Parathyroid adenoma (tissue), 2 donors: ENCODE measurements around the gene RBPMS2.

Source experiments
- H2AFZ ChIP-seq: fragments of 300-600 bp; sonication (generic); one replicate; pipeline ENCODE4 v1.7.0; 2017; ENCODE audit warnings: antibody characterized with exemption, mild to moderate bottlenecking
- H3K27ac ChIP-seq: fragments of 300-600 bp; sonication (generic); one replicate; pipeline ENCODE4 v1.7.0; 2017
- H3K27me3 ChIP-seq: fragments of 300-600 bp; sonication (generic); one replicate; pipeline ENCODE4 v1.7.0; 2017; ENCODE audit warnings: low read length; ENCODE audit not compliant: control insufficient read depth, insufficient read depth
- H3K36me3 ChIP-seq: fragments of 300-600 bp; sonication (generic); one replicate; pipeline ENCODE4 v1.7.0; 2017; ENCODE audit warnings: low read length; ENCODE audit not compliant: control insufficient read depth, insufficient read depth
- H3K4me1 ChIP-seq: fragments of 300-600 bp; sonication (generic); one replicate; pipeline ENCODE4 v1.7.0; 2017; ENCODE audit warnings: control low read depth
- H3K4me2 ChIP-seq: fragments of 300-600 bp; sonication (generic); one replicate; pipeline ENCODE4 v1.7.0; 2017; ENCODE audit warnings: low read length
- H3K4me3 ChIP-seq: fragments of 300-600 bp; sonication (generic); one replicate; pipeline ENCODE4 v1.7.0; 2017; ENCODE audit warnings: low read depth, low read length
- H3K79me2 ChIP-seq: fragments of 300-600 bp; sonication (generic); one replicate; pipeline ENCODE4 v1.7.0; 2017; ENCODE audit warnings: control low read depth
- H3K9ac ChIP-seq: fragments of 300-600 bp; sonication (generic); one replicate; pipeline ENCODE4 v1.7.0; 2017; ENCODE audit warnings: mild to moderate bottlenecking
- H3K9me3 ChIP-seq: fragments of 300-600 bp; sonication (generic); one replicate; pipeline ENCODE4 v1.7.0; 2017; ENCODE audit warnings: low read length; ENCODE audit not compliant: control insufficient read depth
- TF ChIP-seq, protein P1 (sequence below): fragments of 300-600 bp; sonication (generic); IDR thresholded peaks from one replicate; pipeline ENCODE4 v1.7.0; 2017; ENCODE audit warnings: antibody characterized with exemption, mild to moderate bottlenecking
- donor health status: primary hyperparathyroidism.

RBPMS2 gene

GRCh38 chr15:64753480-64754185 lies 21.8 kb downstream of the RBPMS2 start:
- no peak overlapping the region for H3K4me3 ChIP-seq

DNA sequence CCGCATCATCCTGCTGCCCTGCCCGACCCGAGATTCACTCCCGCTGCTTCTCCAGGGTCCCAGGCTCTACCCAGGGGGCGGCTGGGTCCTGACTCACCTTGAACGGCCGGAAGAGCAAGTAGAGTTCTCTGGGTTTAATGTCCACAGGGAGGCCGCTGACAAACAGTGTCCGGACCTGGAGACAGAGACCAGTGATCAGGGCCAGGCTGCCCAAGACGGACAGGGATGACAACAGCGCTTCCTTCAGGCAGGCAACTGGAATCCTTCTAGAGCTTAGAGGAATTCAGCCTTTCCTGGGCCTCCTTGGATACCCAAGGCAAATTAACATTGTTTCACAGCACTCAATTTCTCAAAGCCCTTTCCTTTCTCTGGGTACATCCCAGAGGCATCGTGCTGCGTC lies 23.9 kb downstream of the RBPMS2 start:
- Histone ChIP-seq H3K4me3 (no peak overlapping the region), H3K79me2 (no peaks in the 10 kb centered on the region), H3K36me3 (no peaks in the 10 kb centered on the region), H3K4me1 (no peaks in the 10 kb centered on the region), H3K27ac (no peak overlapping the region), H3K27me3 (no peaks in the 10 kb centered on the region), H2AFZ (no peak overlapping the region), H3K4me2 (no peak overlapping the region), H3K9ac (no peak overlapping the region), H3K9me3 (no peaks in the 10 kb centered on the region)
- TF ChIP-seq, protein P1, sequence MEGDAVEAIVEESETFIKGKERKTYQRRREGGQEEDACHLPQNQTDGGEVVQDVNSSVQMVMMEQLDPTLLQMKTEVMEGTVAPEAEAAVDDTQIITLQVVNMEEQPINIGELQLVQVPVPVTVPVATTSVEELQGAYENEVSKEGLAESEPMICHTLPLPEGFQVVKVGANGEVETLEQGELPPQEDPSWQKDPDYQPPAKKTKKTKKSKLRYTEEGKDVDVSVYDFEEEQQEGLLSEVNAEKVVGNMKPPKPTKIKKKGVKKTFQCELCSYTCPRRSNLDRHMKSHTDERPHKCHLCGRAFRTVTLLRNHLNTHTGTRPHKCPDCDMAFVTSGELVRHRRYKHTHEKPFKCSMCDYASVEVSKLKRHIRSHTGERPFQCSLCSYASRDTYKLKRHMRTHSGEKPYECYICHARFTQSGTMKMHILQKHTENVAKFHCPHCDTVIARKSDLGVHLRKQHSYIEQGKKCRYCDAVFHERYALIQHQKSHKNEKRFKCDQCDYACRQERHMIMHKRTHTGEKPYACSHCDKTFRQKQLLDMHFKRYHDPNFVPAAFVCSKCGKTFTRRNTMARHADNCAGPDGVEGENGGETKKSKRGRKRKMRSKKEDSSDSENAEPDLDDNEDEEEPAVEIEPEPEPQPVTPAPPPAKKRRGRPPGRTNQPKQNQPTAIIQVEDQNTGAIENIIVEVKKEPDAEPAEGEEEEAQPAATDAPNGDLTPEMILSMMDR = no peak

More at GRCh38 chr15:64753480-64754185, 21.8 kb downstream of the RBPMS2 start:
- no peak overlapping the region for H3K4me2 ChIP-seq
- no peak overlapping the region for H2AFZ ChIP-seq
- no peaks in the 10 kb centered on the region for H3K79me2 ChIP-seq
- no peaks in the 10 kb centered on the region for H3K27me3 ChIP-seq
- H3K9ac ChIP-seq = no peak overlapping the region
- TF ChIP-seq, protein P1 = no peak
- H3K9me3 ChIP-seq = no peaks in the 10 kb centered on the region
- H3K4me1 ChIP-seq = no peaks in the 10 kb centered on the region
- no peaks in the 10 kb centered on the region for H3K36me3 ChIP-seq
- H3K27ac ChIP-seq = no peak overlapping the region

DNA sequence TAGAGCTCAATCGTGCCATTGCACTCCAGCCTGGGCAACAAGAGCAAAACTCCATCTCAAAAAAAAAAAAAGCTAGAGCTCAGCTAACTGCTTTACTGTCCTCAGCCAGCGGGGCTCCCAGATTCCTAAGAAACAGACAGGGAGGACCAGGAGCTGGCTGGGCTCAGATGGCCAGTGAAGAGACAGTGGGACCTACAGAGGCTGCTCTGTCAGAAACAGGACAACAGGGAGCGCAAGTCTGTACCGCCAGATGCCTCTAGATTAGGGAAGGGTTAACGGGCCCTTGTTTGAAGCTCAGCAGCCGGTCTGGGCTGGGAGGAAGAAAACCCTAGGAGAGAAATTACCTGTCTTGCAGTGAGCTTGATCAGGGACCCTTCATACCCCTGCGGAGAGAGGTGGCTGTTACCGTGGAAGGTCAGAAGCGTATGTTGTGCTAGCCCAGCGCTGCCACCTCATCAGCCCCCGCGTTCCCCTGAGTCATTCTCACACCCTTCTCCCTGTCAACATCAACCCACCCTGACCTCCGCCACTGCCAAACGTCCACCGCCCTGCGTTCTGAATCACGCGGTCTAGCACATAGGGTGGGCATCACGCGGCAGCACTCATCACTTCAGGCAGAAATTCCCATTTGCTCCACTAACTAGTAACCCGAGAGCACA lies 25.3 kb downstream of the RBPMS2 start:
- Histone ChIP-seq H2AFZ (no peak overlapping the region), H3K9ac (no peak overlapping the region), H3K79me2 (no peaks in the 10 kb centered on the region), H3K27me3 (no peaks in the 10 kb centered on the region), H3K4me2 (no peak overlapping the region), H3K36me3 (no peaks in the 10 kb centered on the region), H3K4me1 (no peaks in the 10 kb centered on the region), H3K9me3 (no peaks in the 10 kb centered on the region), H3K27ac (no peak overlapping the region), H3K4me3 (no peak overlapping the region)
- TF ChIP-seq, protein P1 = no peak

DNA sequence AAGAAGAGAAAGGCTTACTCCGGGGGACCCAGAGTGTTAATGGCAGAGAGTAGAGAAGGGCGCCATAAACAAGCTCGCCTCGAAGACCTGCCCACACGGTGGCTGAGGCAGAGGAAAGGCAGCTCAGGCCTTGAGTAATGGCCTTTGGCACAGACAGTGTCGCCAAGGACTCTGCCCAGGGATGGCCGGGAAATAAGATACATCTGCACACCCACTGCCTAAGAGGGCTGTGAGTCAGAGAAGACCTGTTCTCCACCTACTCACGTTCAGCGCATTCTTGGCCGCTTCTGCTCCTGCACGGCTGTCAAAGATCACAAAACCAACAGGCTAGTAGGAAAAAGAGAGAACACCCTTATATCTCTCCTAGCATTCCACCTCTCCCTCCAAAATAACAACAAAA lies 26.2 kb downstream of the RBPMS2 start:
- H3K4me1 ChIP-seq = no peaks in the 10 kb centered on the region
- no peaks in the 10 kb centered on the region for H3K79me2 ChIP-seq
- H3K27ac ChIP-seq = no peak overlapping the region
- H3K36me3 ChIP-seq = no peaks in the 10 kb centered on the region
- H3K9ac ChIP-seq = no peak overlapping the region
- H2AFZ ChIP-seq = no peak overlapping the region
- H3K4me3 ChIP-seq = no peak overlapping the region
- no peak overlapping the region for H3K4me2 ChIP-seq
- TF ChIP-seq, protein P1 = no peak
- H3K9me3 ChIP-seq = no peaks in the 10 kb centered on the region
- no peaks in the 10 kb centered on the region for H3K27me3 ChIP-seq
